Ishikawa (cell line): ENCODE data around the gene CRELD1.
A peak's percentile ranks its signal among the peaks of the same experiment; 100 is the strongest.

ENCODE experiments used
- CEBPB ChIP-seq: IDR thresholded peaks from 2 replicates; pipeline ENCODE4 v1.6.1; 2012
- CREB1 ChIP-seq: IDR thresholded peaks from 2 replicates; pipeline ENCODE4 v1.6.1; 2012; ENCODE audit warnings: low read depth
- EGR1 ChIP-seq: IDR thresholded peaks from 2 replicates; pipeline ENCODE4 v1.6.1; 2012
- EP300 ChIP-seq: IDR thresholded peaks from 2 replicates; pipeline ENCODE4 v1.6.1; 2012; ENCODE audit warnings: borderline replicate concordance
- FOXM1 ChIP-seq: IDR thresholded peaks from 2 replicates; pipeline ENCODE4 v1.6.1; 2012; ENCODE audit warnings: low read depth, borderline replicate concordance
- MAX ChIP-seq: IDR thresholded peaks from 2 replicates; pipeline ENCODE4 v1.6.1; 2012
- NFIC ChIP-seq: IDR thresholded peaks from 2 replicates; pipeline ENCODE4 v1.6.1; 2012
- RAD21 ChIP-seq: IDR thresholded peaks from 2 replicates; pipeline ENCODE4 v1.6.1; 2012; ENCODE audit warnings: low read depth
- REST ChIP-seq: IDR thresholded peaks from 2 replicates; pipeline ENCODE4 v1.6.1; 2012; ENCODE audit warnings: low read depth, mild to moderate bottlenecking
- TAF1 ChIP-seq: IDR thresholded peaks from 2 replicates; pipeline ENCODE4 v1.6.1; 2012; ENCODE audit warnings: low read depth, mild to moderate bottlenecking
- TCF12 ChIP-seq: IDR thresholded peaks from 2 replicates; pipeline ENCODE4 v1.6.1; 2012; ENCODE audit warnings: low read depth
- TEAD4 ChIP-seq: IDR thresholded peaks from 2 replicates; pipeline ENCODE4 v1.6.1; 2012
- YY1 ChIP-seq: IDR thresholded peaks from 2 replicates; pipeline ENCODE4 v1.6.1; 2012; ENCODE audit warnings: low read depth
- ZBTB7A ChIP-seq: IDR thresholded peaks from 2 replicates; pipeline ENCODE4 v1.6.1; 2012; ENCODE audit warnings: low read depth
- TF ChIP-seq, protein P1 (sequence below): IDR thresholded peaks from 2 replicates; pipeline ENCODE4 v1.6.1; 2012

The CRELD1 gene

GRCh38 chr3:9891072-9891622 lies 42.5 kb upstream of the CRELD1 start:
- no peak for TF ChIP-seq RAD21
- no peak for TF ChIP-seq EGR1
- TF ChIP-seq EP300 = no peak
- TF ChIP-seq TEAD4 = no peak
- no peak for TF ChIP-seq NFIC
- no peak for TF ChIP-seq REST
- no peak for TF ChIP-seq ZBTB7A
- no peak for TF ChIP-seq CREB1
- TF ChIP-seq YY1 = no peak
- no peak for TF ChIP-seq TCF12
- TF ChIP-seq CEBPB = no peak
- TF ChIP-seq, protein P1, sequence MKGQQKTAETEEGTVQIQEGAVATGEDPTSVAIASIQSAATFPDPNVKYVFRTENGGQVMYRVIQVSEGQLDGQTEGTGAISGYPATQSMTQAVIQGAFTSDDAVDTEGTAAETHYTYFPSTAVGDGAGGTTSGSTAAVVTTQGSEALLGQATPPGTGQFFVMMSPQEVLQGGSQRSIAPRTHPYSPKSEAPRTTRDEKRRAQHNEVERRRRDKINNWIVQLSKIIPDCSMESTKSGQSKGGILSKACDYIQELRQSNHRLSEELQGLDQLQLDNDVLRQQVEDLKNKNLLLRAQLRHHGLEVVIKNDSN = no peak
- no peak for TF ChIP-seq TAF1
- TF ChIP-seq MAX = no peak
- TF ChIP-seq FOXM1 = no peak

DNA sequence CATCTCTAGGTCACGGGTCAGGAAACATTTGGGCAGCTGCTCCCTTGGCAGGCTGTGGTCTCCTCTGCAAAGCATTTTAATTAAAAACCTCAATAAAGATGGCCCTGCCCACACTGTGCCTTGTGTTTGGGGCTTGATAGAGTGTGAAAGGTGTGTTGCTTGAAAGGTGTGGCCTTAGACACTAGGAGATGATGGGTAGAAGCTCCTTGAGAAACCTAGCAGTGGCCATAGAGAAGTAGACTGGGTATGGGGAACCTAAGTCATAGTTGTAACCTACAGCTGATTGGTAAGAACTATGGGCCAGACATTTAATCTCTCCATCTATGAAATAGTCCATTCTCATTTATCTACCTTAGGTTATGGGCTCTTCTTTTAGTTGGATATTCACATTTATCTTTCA lies 39.9 kb upstream of the CRELD1 start:
- TF ChIP-seq ZBTB7A (no peak), EGR1 (no peak), TEAD4 (no peak), CREB1 (no peak), TAF1 (no peak), FOXM1 (no peak), REST (no peak), MAX (no peak), TCF12 (no peak), NFIC (no peak), CEBPB (no peak), EP300 (no peak), RAD21 (no peak), YY1 (no peak)
- TF ChIP-seq, protein P1 = no peak

DNA sequence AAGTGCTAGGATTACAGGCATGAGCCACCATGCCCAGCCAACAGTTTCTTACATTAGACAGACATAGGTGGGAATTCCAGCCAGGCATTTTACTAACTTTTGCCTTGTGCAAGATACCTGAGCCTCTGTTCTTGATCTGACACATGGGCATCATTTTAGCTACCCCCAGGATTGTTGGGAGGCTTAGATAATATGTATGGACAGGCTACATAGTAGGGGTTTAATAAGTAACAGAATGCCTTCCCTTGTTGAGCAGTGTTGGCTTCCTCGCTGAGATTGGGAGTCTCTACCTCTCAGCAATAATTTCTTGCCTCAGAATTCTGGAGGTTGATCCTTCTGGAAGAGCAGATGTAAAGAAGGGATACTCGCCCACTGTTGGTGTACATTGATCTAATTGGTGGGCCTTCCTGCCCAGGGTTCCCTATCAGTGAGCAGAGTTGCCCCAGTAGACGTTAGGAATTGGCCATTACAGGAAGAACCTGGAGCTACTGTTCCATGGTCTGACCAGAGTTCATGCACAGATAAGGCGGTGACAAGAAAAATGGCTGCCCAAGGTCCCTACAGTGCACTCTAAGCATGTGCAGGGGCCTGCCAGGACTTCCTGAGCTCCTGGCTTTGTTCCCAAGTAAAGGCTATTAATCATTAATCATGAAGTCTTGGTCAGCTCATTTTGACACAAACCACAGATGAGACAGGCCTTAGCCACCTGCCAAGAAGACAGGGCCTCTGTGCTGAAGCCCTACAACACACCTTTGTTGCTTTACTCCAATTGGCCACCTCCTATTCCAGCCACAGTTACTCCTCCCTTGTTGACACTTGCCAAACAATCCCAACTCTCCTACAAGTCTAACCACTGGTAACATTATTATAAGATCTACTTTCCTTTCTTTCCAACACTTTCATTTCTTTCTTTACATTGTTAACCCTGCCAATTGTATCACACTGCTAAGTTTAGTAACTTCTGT lies 35.9 kb upstream of the CRELD1 start:
- TF ChIP-seq NFIC (peak; percentile 81), MAX (peak; percentile 52; the same call in 1 of the 2 replicates), TEAD4 (no peak), EGR1 (no peak), EP300 (no peak), TCF12 (no peak), YY1 (peak; percentile 79)

GRCh38 chr3:9898467-9899241 lies 35.0 kb upstream of the CRELD1 start:
- no peak for TF ChIP-seq TCF12
- TF ChIP-seq, protein P1 = no peak
- TF ChIP-seq REST = no peak
- TF ChIP-seq EP300 = no peak
- no peak for TF ChIP-seq TAF1
- TF ChIP-seq YY1 = no peak
- TF ChIP-seq NFIC = no peak
- TF ChIP-seq ZBTB7A = no peak
- no peak for TF ChIP-seq CREB1
- no peak for TF ChIP-seq RAD21
- no peak for TF ChIP-seq EGR1
- TF ChIP-seq CEBPB = no peak
- TF ChIP-seq TEAD4 = no peak
- no peak for TF ChIP-seq FOXM1
- no peak for TF ChIP-seq MAX
